Measurements from ENCODE around the gene FRMPD4. TPM values are rescaled to one million over a fixed set of nuclear protein-coding genes. Genes with fewer than 3 reads are reported as not detected.

The FRMPD4 gene
- not detected for total RNA-seq

GRCh38 chrX:12138361-12139313 lies at the start of gene FRMPD4:
Gene FRMPD4, plus strand, starts transcription at chrX:12138473. Its CDS starts 499 bp downstream, at chrX:12138972.
- Mint-ChIP-seq H3K9me3 (ENCODE audit: low read depth) (no peaks in the 10 kb centered on the region), H3K27ac (peak within 1 kb of the TSS; percentile 1), H3K4me3 (no peak within 1 kb of the TSS), H3K27me3 (peaks cover 20% of the 10 kb centered on the region), H3K36me3 (no peaks in the 10 kb centered on the region), H3K4me1 (no peaks in the 10 kb centered on the region)
- DNase-seq (no peak), ATAC-seq (no peak)
- CTCF ChIA-PET, result no interaction called here

- DNase-seq, result no peak
- H3K9me3 Mint-ChIP-seq (ENCODE audit: low read depth), result no peaks in the 10 kb centered on the region
- H3K4me3 Mint-ChIP-seq, result no peak overlapping the region
- H3K27me3 Mint-ChIP-seq, result no peaks in the 10 kb centered on the region
- H3K36me3 Mint-ChIP-seq, result no peaks in the 10 kb centered on the region
- ATAC-seq, result no peak
- no peak overlapping the region for H3K27ac Mint-ChIP-seq
- CTCF ChIA-PET, result no interaction called here
- H3K4me1 Mint-ChIP-seq, result no peaks in the 10 kb centered on the region
Measured at GRCh38 chrX:12089740-12090139, 48.5 kb upstream of the FRMPD4 start.

GRCh38 chrX:12113321-12113720 lies 25.0 kb upstream of the FRMPD4 start:
- Mint-ChIP-seq H3K27me3 (no peaks in the 10 kb centered on the region), H3K27ac (no peak overlapping the region), H3K4me1 (no peaks in the 10 kb centered on the region), H3K4me3 (no peak overlapping the region), H3K36me3 (no peaks in the 10 kb centered on the region), H3K9me3 (ENCODE audit: low read depth) (no peaks in the 10 kb centered on the region)
- no peak for DNase-seq
- no peak for ATAC-seq
- CTCF ChIA-PET, result no interaction called here

GRCh38 chrX:12115377-12115776 lies 22.9 kb upstream of the FRMPD4 start:
- Mint-ChIP-seq H3K27ac (no peak overlapping the region), H3K36me3 (no peaks in the 10 kb centered on the region), H3K9me3 (ENCODE audit: low read depth) (no peaks in the 10 kb centered on the region), H3K4me1 (no peaks in the 10 kb centered on the region), H3K27me3 (no peaks in the 10 kb centered on the region), H3K4me3 (no peak overlapping the region)
- ATAC-seq (no peak), DNase-seq (no peak)
- CTCF ChIA-PET, result no interaction called here

GRCh38 chrX:12118134-12118533 lies 20.1 kb upstream of the FRMPD4 start:
- no peaks in the 10 kb centered on the region for H3K4me1 Mint-ChIP-seq
- DNase-seq (no peak), ATAC-seq (no peak)
- no peaks in the 10 kb centered on the region for H3K9me3 Mint-ChIP-seq (ENCODE audit: low read depth)
- CTCF ChIA-PET, result no interaction called here
- no peaks in the 10 kb centered on the region for H3K36me3 Mint-ChIP-seq
- H3K27me3 Mint-ChIP-seq, result no peaks in the 10 kb centered on the region
- no peak overlapping the region for H3K4me3 Mint-ChIP-seq
- H3K27ac Mint-ChIP-seq, result no peak overlapping the region

GRCh38 chrX:12128017-12128416 lies 10.3 kb upstream of the FRMPD4 start:
- DNase-seq (no peak), ATAC-seq (no peak)
- CTCF ChIA-PET, result no interaction called here
- Mint-ChIP-seq H3K27me3 (no peaks in the 10 kb centered on the region), H3K4me3 (no peak overlapping the region), H3K36me3 (no peaks in the 10 kb centered on the region), H3K9me3 (ENCODE audit: low read depth) (peaks cover 6% of the 10 kb centered on the region), H3K27ac (no peak overlapping the region), H3K4me1 (no peaks in the 10 kb centered on the region)

- Mint-ChIP-seq H3K36me3 (no peaks in the 10 kb centered on the region), H3K27me3 (peaks cover 20% of the 10 kb centered on the region), H3K27ac (no peak overlapping the region), H3K4me1 (no peaks in the 10 kb centered on the region), H3K9me3 (ENCODE audit: low read depth) (no peaks in the 10 kb centered on the region), H3K4me3 (no peak overlapping the region)
- no peak for DNase-seq
- no peak for ATAC-seq
- CTCF ChIA-PET, result no interaction called here
Measured at GRCh38 chrX:12137951-12138360, 317 bp upstream of the FRMPD4 start.

GRCh38 chrX:12139934-12140611 lies 1.8 kb downstream of the FRMPD4 start:
- Mint-ChIP-seq H3K9me3 (ENCODE audit: low read depth) (no peaks in the 10 kb centered on the region), H3K4me3 (no peak overlapping the region), H3K4me1 (no peaks in the 10 kb centered on the region), H3K36me3 (no peaks in the 10 kb centered on the region), H3K27ac (no peak overlapping the region), H3K27me3 (peaks cover 20% of the 10 kb centered on the region)
- DNase-seq (no peak), ATAC-seq (no peak)
- CTCF ChIA-PET, result no interaction called here

GRCh38 chrX:12141511-12141910 lies 3.2 kb downstream of the FRMPD4 start:
- Mint-ChIP-seq H3K27me3 (peaks cover 17% of the 10 kb centered on the region), H3K4me3 (no peak overlapping the region), H3K27ac (no peak overlapping the region), H3K36me3 (no peaks in the 10 kb centered on the region), H3K9me3 (ENCODE audit: low read depth) (no peaks in the 10 kb centered on the region), H3K4me1 (no peaks in the 10 kb centered on the region)
- DNase-seq (no peak), ATAC-seq (no peak)
- CTCF ChIA-PET, result no interaction called here

GRCh38 chrX:12142661-12143060 lies 4.4 kb downstream of the FRMPD4 start:
- ATAC-seq (no peak), DNase-seq (no peak)
- CTCF ChIA-PET, result no interaction called here
- H3K4me3 Mint-ChIP-seq, result no peak overlapping the region
- H3K36me3 Mint-ChIP-seq, result no peaks in the 10 kb centered on the region
- H3K9me3 Mint-ChIP-seq (ENCODE audit: low read depth), result no peaks in the 10 kb centered on the region
- H3K4me1 Mint-ChIP-seq, result no peaks in the 10 kb centered on the region
- peaks cover 11% of the 10 kb centered on the region for H3K27me3 Mint-ChIP-seq
- no peak overlapping the region for H3K27ac Mint-ChIP-seq

- no peak for ATAC-seq
- Mint-ChIP-seq H3K4me1 (no peaks in the 10 kb centered on the region), H3K9me3 (ENCODE audit: low read depth) (no peaks in the 10 kb centered on the region), H3K27me3 (no peaks in the 10 kb centered on the region), H3K4me3 (no peak overlapping the region), H3K36me3 (no peaks in the 10 kb centered on the region), H3K27ac (no peak overlapping the region)
- DNase-seq, result no peak
- CTCF ChIA-PET, result no interaction called here
Measured at GRCh38 chrX:12145402-12145801, 7.1 kb downstream of the FRMPD4 start.

- no peaks in the 10 kb centered on the region for H3K36me3 Mint-ChIP-seq
- DNase-seq (no peak), ATAC-seq (no peak)
- CTCF ChIA-PET, result no interaction called here
- no peaks in the 10 kb centered on the region for H3K9me3 Mint-ChIP-seq (ENCODE audit: low read depth)
- no peak overlapping the region for H3K27ac Mint-ChIP-seq
- H3K4me1 Mint-ChIP-seq, result no peaks in the 10 kb centered on the region
- no peak overlapping the region for H3K4me3 Mint-ChIP-seq
- H3K27me3 Mint-ChIP-seq, result no peaks in the 10 kb centered on the region
Measured at GRCh38 chrX:12149670-12150407, 11.6 kb downstream of the FRMPD4 start.

GRCh38 chrX:12153317-12153716 lies 15.0 kb downstream of the FRMPD4 start:
- CTCF ChIA-PET, result no interaction called here
- no peak overlapping the region for H3K27ac Mint-ChIP-seq
- DNase-seq, result no peak
- H3K36me3 Mint-ChIP-seq, result no peaks in the 10 kb centered on the region
- H3K27me3 Mint-ChIP-seq, result no peaks in the 10 kb centered on the region
- ATAC-seq, result no peak
- H3K4me1 Mint-ChIP-seq, result no peaks in the 10 kb centered on the region
- no peaks in the 10 kb centered on the region for H3K9me3 Mint-ChIP-seq (ENCODE audit: low read depth)
- no peak overlapping the region for H3K4me3 Mint-ChIP-seq

GRCh38 chrX:12153741-12154140 lies 15.5 kb downstream of the FRMPD4 start:
- H3K27me3 Mint-ChIP-seq, result no peaks in the 10 kb centered on the region
- H3K27ac Mint-ChIP-seq, result no peak overlapping the region
- DNase-seq, result no peak
- no peaks in the 10 kb centered on the region for H3K36me3 Mint-ChIP-seq
- ATAC-seq, result no peak
- no peak overlapping the region for H3K4me3 Mint-ChIP-seq
- no peaks in the 10 kb centered on the region for H3K9me3 Mint-ChIP-seq (ENCODE audit: low read depth)
- CTCF ChIA-PET, result no interaction called here
- H3K4me1 Mint-ChIP-seq, result no peaks in the 10 kb centered on the region
